ENCODE measurements around the gene SPATA13. TPM values are rescaled to one million over a fixed set of nuclear protein-coding genes. Genes with fewer than 3 reads are reported as not detected.

SPATA13 gene
- total and polyA plus RNA-seq, 12 donors: 3.3 to 21.4 (median 10.2) TPM

DNA sequence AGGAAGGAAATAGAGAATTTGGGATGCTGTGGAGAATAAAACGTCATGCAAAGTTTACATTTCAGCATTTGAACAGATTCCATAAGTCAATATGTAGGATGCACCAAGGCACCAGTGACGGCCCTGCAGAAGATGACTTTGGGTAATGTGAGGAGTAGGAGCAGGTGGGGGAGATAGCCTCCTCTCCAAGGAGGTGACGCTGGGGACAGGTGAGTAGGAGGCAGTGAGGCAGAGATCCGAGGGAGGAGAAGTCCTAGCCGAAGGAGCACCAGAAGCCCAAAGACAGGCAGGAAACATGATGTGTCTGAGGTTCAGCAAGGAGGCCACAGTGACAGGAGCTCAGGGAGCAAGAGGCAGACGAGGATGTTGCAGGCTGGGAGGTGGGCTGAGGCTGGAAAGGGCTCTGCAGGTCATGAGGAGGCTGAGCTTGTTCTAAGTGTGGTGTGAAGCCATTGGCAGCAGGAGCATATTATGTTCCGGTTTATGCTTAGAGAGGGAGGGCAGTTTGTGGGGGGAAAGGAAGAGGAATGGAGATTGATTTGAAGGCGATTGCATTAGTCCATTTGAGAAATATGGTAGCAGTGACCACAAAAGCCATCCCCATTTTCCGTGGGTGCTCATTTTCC lies 93.1 kb downstream of the SPATA13 start:
- DNase-seq (no peak), ATAC-seq (peak in 2 of 8 donors; percentile 12 to 31)
- Histone ChIP-seq H3K36me3 (peaks cover 0 to 28% (median 0%) of the 10 kb centered on the region in 9 donors), H3K4me1 (peaks cover 0 to 56% (median 0%) of the 10 kb centered on the region in 9 donors), H3K9me3 (no peaks in the 10 kb centered on the region), H3K27ac (peak overlapping the region in 1 of 10 donors; percentile 81), H3K4me3 (peak overlapping the region in 1 of 10 donors; percentile 53), H3K27me3 (no peaks in the 10 kb centered on the region)
- intact Hi-C loops (cut with DNase I): loop anchor here in 1 of 10 donors (10.0 kb wide), 1 partner anchor 151 kb away; no protein-coding TSS in a partner anchor
- TF ChIP-seq, protein P1, sequence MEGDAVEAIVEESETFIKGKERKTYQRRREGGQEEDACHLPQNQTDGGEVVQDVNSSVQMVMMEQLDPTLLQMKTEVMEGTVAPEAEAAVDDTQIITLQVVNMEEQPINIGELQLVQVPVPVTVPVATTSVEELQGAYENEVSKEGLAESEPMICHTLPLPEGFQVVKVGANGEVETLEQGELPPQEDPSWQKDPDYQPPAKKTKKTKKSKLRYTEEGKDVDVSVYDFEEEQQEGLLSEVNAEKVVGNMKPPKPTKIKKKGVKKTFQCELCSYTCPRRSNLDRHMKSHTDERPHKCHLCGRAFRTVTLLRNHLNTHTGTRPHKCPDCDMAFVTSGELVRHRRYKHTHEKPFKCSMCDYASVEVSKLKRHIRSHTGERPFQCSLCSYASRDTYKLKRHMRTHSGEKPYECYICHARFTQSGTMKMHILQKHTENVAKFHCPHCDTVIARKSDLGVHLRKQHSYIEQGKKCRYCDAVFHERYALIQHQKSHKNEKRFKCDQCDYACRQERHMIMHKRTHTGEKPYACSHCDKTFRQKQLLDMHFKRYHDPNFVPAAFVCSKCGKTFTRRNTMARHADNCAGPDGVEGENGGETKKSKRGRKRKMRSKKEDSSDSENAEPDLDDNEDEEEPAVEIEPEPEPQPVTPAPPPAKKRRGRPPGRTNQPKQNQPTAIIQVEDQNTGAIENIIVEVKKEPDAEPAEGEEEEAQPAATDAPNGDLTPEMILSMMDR (IDR thresholded peaks at IDR 0.05): no peak
- WGBS, 2 donors: 84 to 87% methylated on average over 9 of the region's 9 CpGs

DNA sequence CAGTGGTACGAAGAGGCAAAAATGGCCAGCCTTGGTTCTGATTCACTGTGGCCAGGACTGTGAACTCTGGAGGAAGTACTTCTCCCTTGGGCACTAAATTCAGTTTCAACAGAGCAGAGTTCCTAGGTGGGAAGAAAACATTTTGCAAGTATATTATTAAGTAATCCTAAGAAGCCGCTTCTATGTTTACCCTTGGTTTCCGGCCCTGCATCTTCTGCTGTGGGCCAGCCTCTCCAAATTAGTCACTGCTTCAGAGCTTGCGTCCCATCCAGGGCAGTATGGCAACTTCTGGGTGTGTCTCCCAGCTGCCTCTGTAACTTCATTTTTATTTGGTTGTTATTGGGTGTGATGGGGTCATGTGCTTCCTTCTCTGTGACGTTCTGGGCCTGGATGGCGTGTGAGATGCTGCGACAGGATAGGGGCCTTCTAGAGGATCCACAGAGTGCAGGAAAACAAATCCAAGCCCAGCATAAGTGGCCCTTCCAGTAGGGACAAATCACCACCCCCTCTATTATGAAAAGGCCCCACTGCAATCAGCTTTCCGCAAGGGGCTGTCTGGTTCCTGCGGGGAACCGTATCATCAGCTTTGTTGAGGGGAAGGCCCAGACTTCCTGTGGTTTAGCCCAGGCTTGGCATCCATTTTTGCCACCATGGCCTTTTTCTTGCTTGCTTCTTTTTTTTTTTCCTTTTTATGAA lies 93.8 kb downstream of the SPATA13 start:
- DNase-seq (no peak), ATAC-seq (peak in 7 of 8 donors; percentile 28 to 74 (median 54))
- H3K36me3 ChIP-seq: peaks cover 0 to 28% (median 0%) of the 10 kb centered on the region in 9 donors
- no peaks in the 10 kb centered on the region for H3K9me3 ChIP-seq
- peak overlapping the region in 1 of 10 donors; percentile 53 for H3K4me3 ChIP-seq
- TF ChIP-seq, protein P1 (IDR thresholded peaks at IDR 0.05): no peak
- no peaks in the 10 kb centered on the region for H3K27me3 ChIP-seq
- peak overlapping the region in 1 of 10 donors; percentile 81 for H3K27ac ChIP-seq
- WGBS, 2 donors: 82 to 90% methylated on average over 10 of the region's 10 CpGs
- H3K4me1 ChIP-seq: peaks cover 0 to 56% (median 0%) of the 10 kb centered on the region in 9 donors
- intact Hi-C loops (cut with DNase I): loop anchor here in 1 of 10 donors (10.0 kb wide), 1 partner anchor 151 kb away; no protein-coding TSS in a partner anchor

DNA sequence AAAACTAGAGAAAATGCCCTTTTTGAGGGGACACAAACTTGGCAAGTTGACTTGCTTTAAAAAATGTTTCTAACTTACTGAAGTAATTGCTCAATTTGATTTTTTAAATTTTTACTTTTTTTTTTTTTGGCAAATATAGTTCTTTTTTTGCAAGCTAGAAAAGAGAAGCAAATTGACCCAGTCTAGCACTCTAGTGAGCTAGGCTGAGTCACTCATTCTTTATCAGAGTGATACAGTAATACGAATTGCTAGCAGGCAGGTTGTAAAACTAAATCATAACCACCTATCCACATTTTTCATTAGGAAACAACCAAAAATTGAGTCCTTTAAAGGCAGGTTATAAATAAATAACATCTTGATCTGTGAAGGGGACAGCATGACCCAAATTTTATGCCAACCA lies 97.0 kb downstream of the SPATA13 start:
- 83 to 92% methylated on average over 1 of the region's 1 CpG for WGBS, 2 donors
- peaks cover 0 to 13% (median 0%) of the 10 kb centered on the region in 9 donors for H3K36me3 ChIP-seq
- no peak overlapping the region for H3K4me3 ChIP-seq
- DNase-seq (no peak), ATAC-seq (no peak)
- intact Hi-C loops (cut with DNase I): loop anchor here in 1 of 10 donors (10.0 kb wide), 1 partner anchor 147 kb away; no protein-coding TSS in a partner anchor
- H3K4me1 ChIP-seq: peaks cover 0 to 52% (median 0%) of the 10 kb centered on the region in 9 donors
- TF ChIP-seq, protein P1 (IDR thresholded peaks at IDR 0.05): no peak
- H3K9me3 ChIP-seq: no peaks in the 10 kb centered on the region
- H3K27me3 ChIP-seq: no peaks in the 10 kb centered on the region
- H3K27ac ChIP-seq: no peak overlapping the region

DNA sequence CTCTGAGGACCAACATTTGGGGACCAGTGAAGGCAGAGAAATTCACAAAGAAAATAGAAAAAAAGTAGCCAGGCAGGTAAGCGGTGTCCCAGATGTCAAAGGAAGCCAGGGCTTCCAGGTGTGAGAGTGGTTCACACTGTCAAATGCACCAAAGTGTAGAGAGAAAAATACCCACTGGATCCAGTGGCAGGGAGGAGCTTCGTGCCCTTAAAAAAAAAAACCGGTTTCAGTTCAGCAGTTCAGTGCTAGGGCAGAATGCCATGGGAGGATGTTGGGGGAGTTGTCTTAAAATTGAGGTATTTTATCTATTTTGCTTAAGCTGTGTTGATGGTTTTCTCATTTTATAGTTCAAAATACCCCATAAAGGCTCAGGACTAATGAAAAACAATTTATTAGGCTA lies 101.0 kb downstream of the SPATA13 start:
- H3K4me3 ChIP-seq: no peak overlapping the region
- H3K27ac ChIP-seq: peak overlapping the region in 2 of 10 donors; percentile 33 to 37
- peaks cover 0 to 57% (median 21%) of the 10 kb centered on the region in 9 donors for H3K4me1 ChIP-seq
- WGBS, 2 donors: 64 to 72% methylated on average over 3 of the region's 3 CpGs
- H3K36me3 ChIP-seq: peaks cover 0 to 4% (median 0%) of the 10 kb centered on the region in 9 donors
- ATAC-seq (no peak), DNase-seq (no peak)
- H3K27me3 ChIP-seq: no peaks in the 10 kb centered on the region
- TF ChIP-seq, protein P1 (IDR thresholded peaks at IDR 0.05): no peak
- no peaks in the 10 kb centered on the region for H3K9me3 ChIP-seq
- intact Hi-C loops (cut with DNase I): loop anchor here in 1 of 10 donors (5.0 kb wide), 1 partner anchor 1701 kb away; no protein-coding TSS in a partner anchor
